Measurements from ENCODE around the gene AKAP7. TPM values are rescaled to one million over a fixed set of nuclear protein-coding genes. Genes with fewer than 3 reads are reported as not detected.
"Not testable (repeated sequence)": the region's sequence is repeated elsewhere in the genome, so short reads cannot be mapped to it uniquely, and the experiment has no call there.

AKAP7 gene
- total RNA-seq: 10 to 100 TPM in 4 of 5 experiments, 1 to 10 TPM in 1; 6.5 to 20.2 (median 12.4) TPM
- 10 to 100 TPM; 16.8 to 21.1 TPM for polyA plus RNA-seq
- total RNA-seq: 18.8 reads per million, percentile 49 among the genes with 10 or more reads in this experiment

DNA sequence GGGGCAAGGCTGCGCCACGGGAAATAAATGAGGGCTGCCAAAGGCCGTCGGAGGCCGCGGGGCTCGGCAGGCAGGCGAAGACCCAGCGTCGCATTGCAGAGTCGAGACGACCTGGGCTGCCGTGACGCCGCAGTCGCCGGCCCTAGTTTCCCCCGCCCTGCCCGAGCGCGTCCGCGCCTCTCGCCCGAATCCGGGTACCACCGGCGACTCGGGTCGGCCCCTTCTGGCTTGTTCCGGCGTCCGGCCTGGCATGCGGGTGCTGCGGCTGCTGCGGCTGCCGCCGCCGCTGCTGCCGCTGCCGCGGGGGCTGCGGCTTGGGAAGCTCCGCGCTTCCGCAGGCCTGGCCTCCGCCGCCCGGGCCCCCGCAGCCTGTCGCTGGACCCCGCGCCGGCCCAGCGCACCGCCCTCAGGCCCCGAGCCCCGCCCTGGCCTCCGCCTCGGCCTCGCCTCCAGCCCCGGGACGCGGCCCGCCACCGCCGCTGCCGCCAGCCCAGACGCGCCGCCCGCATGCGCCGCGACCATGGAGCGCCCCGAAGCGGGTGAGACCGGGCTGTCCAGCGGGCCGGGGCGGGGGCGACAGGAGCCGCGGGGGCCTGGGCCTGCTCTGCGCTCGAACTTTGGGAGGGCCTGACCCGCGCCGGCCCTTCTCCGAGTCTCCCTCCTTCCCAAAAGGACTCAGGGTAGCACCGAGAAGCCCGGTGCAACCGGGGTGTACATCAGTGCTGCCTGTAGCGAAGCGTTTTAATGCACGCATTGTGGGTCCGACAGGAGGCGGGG is at the start of gene AKAP7:
Gene AKAP7, plus strand, starts transcription at position 224 of the 777 bp plus-strand sequence. Its CDS starts 297 bp downstream, at position 521.
- intact Hi-C loops (cut with micrococcal nuclease): loop anchor here (1.0 to 5.0 kb wide), 7 partner anchors 64 to 493 kb away; partner anchors contain the start of genes EPB41L2 (in 2 of the 2) and MED23 (in 2 of the 2)
- peaks cover 0 to 9% (median 4%) of the 10 kb centered on the region in 5 donors for H3K36me3 Mint-ChIP-seq
- H3K4me1 Mint-ChIP-seq: peaks cover 18 to 50% (median 33%) of the 10 kb centered on the region in 7 donors
- POLR2A ChIA-PET: no interaction called here
- H3K27ac Mint-ChIP-seq: peak within 1 kb of the TSS; percentile 93 to 99 (median 96)
- Histone ChIP-seq H3K27ac (ENCODE audit: low read depth, low read length) (peak within 1 kb of the TSS; percentile 75), H3K9me3 (ENCODE audit: control insufficient read depth in 2 of 3, low read length in 3 of 3) (no peaks in the 10 kb centered on the region), H3K4me3 (ENCODE audit: low read length) (peak within 1 kb of the TSS; percentile 73), H3K27me3 (ENCODE audit: control insufficient read depth in 2 of 2, insufficient read depth in 2 of 2, low read length in 2 of 2) (no peaks in the 10 kb centered on the region), H3K4me1 (ENCODE audit: control insufficient read depth in 2 of 2, insufficient read depth in 2 of 2, low read length in 2 of 2) (peaks cover 0 to 9% of the 10 kb centered on the region in 2 donors), H3K36me3 (ENCODE audit: control insufficient read depth in 2 of 3, insufficient read depth in 3 of 3, low read length in 3 of 3) (no peaks in the 10 kb centered on the region)
- DNase-seq (peak; percentile 42 to 67 (median 61)), ATAC-seq (peak; percentile 81)
- no peaks in the 10 kb centered on the region for H3K9me3 Mint-ChIP-seq
- CTCF ChIA-PET: interaction anchor here (0.6 to 0.9 kb wide), 2 partner anchors 48 to 493 kb away, joined by 3 read pairs; no protein-coding TSS in a partner anchor
- H3K4me3 Mint-ChIP-seq: peak within 1 kb of the TSS; percentile 87 to 99 (median 94)
- peaks cover 0 to 21% (median 0%) of the 10 kb centered on the region in 5 donors for H3K27me3 Mint-ChIP-seq

DNA sequence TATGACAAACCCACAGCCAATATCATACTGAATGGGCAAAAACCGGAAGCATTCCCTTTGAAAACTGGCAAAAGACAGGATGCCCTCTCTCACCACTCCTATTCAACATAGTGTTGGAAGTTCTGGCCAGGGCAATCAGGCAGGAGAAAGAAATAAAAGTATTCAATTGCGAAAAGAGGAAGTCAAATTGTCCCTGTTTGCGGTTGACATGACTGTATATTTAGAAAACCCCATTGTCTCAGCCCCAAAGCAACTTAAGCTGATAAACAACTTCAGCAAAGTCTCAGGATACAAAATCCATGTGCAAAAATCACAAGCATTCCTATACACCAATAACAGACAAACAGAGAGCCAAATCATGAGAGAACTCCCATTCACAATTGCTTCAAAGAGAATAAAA is 44.9 kb upstream of the AKAP7 start:
- H3K27ac Mint-ChIP-seq; POLR2A ChIA-PET; H3K4me3 Mint-ChIP-seq; ATAC-seq; H3K4me1 Mint-ChIP-seq; H3K4me1 ChIP-seq (ENCODE audit: control insufficient read depth in 2 of 2, insufficient read depth in 2 of 2, low read length in 2 of 2); H3K27me3 ChIP-seq (ENCODE audit: control insufficient read depth in 2 of 2, insufficient read depth in 2 of 2, low read length in 2 of 2); CTCF ChIA-PET; intact Hi-C loops (cut with micrococcal nuclease); H3K36me3 ChIP-seq (ENCODE audit: control insufficient read depth in 2 of 3, insufficient read depth in 3 of 3, low read length in 3 of 3); H3K4me3 ChIP-seq (ENCODE audit: low read length); H3K27ac ChIP-seq (ENCODE audit: low read depth, low read length); DNase-seq; H3K9me3 ChIP-seq (ENCODE audit: control insufficient read depth in 2 of 3, low read length in 3 of 3): not testable (repeated sequence)
- H3K36me3 Mint-ChIP-seq: peaks cover 0 to 13% (median 10%) of the 10 kb centered on the region in 5 donors
- H3K27me3 Mint-ChIP-seq: peaks cover 0 to 18% (median 6%) of the 10 kb centered on the region in 5 donors
- peaks cover 0 to 55% (median 18%) of the 10 kb centered on the region in 11 donors for H3K9me3 Mint-ChIP-seq

DNA sequence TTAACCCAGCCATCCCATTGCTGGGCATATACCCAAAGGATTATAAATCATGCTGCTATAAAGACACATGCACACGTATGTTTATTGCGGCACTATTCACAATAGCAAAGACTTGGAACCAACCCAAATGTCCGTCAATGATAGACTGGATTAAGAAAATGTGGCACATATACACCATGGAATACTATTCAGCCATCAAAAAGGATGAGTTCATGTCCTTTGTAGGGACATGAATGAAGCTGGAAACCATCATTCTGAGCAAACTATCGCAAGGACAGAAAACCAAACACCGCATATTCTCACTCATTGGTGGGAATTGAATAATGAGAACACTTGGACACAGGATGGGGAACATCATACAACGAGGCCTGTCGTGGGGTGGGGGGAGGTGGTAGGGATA is 43.3 kb upstream of the AKAP7 start:
- H3K36me3 Mint-ChIP-seq; H3K9me3 ChIP-seq (ENCODE audit: control insufficient read depth in 2 of 3, low read length in 3 of 3); DNase-seq; POLR2A ChIA-PET; intact Hi-C loops (cut with micrococcal nuclease); H3K4me1 Mint-ChIP-seq; H3K4me3 ChIP-seq (ENCODE audit: low read length); CTCF ChIA-PET; H3K36me3 ChIP-seq (ENCODE audit: control insufficient read depth in 2 of 3, insufficient read depth in 3 of 3, low read length in 3 of 3); H3K27me3 ChIP-seq (ENCODE audit: control insufficient read depth in 2 of 2, insufficient read depth in 2 of 2, low read length in 2 of 2); ATAC-seq; H3K27ac ChIP-seq (ENCODE audit: low read depth, low read length); H3K4me1 ChIP-seq (ENCODE audit: control insufficient read depth in 2 of 2, insufficient read depth in 2 of 2, low read length in 2 of 2); H3K4me3 Mint-ChIP-seq; H3K27ac Mint-ChIP-seq: not testable (repeated sequence)
- H3K27me3 Mint-ChIP-seq: peaks cover 0 to 11% (median 5%) of the 10 kb centered on the region in 5 donors
- H3K9me3 Mint-ChIP-seq: peaks cover 0 to 46% (median 16%) of the 10 kb centered on the region in 11 donors

DNA sequence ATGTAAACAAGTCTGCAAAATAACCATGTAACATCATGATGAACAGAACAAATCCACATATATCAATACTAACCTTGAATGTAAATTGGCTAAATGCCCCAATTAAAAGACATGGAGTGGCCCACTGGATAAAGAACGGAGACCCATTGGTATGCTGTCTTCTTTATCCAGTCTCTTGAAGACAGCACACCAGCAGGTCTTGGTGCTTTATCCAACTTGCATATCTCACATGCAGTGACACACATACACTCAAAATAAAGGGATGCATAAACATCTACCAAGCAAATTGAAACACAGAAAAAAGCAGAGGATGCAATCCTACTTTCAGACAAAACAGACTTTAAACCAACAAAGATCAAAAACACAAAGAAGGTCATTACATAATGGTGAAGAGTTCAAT is 41.9 kb upstream of the AKAP7 start:
- Histone ChIP-seq H3K27me3 (ENCODE audit: control insufficient read depth in 2 of 2, insufficient read depth in 2 of 2, low read length in 2 of 2) (no peaks in the 10 kb centered on the region), H3K27ac (ENCODE audit: low read depth, low read length) (no peak overlapping the region), H3K9me3 (ENCODE audit: control insufficient read depth in 2 of 3, low read length in 3 of 3) (no peaks in the 10 kb centered on the region), H3K4me3 (ENCODE audit: low read length) (no peak overlapping the region), H3K4me1 (ENCODE audit: control insufficient read depth in 2 of 2, insufficient read depth in 2 of 2, low read length in 2 of 2) (no peaks in the 10 kb centered on the region), H3K36me3 (ENCODE audit: control insufficient read depth in 2 of 3, insufficient read depth in 3 of 3, low read length in 3 of 3) (no peaks in the 10 kb centered on the region)
- ChIA-PET POLR2A (no interaction called here), CTCF (no interaction called here)
- Mint-ChIP-seq H3K4me1 (no peaks in the 10 kb centered on the region), H3K27me3 (peaks cover 0 to 11% (median 4%) of the 10 kb centered on the region in 5 donors), H3K36me3 (peaks cover 0 to 4% (median 0%) of the 10 kb centered on the region in 5 donors), H3K27ac (no peak overlapping the region), H3K9me3 (peaks cover 0 to 42% (median 15%) of the 10 kb centered on the region in 11 donors), H3K4me3 (no peak overlapping the region)
- ATAC-seq (no peak), DNase-seq (no peak)
- intact Hi-C loops (cut with micrococcal nuclease): no loop called here

DNA sequence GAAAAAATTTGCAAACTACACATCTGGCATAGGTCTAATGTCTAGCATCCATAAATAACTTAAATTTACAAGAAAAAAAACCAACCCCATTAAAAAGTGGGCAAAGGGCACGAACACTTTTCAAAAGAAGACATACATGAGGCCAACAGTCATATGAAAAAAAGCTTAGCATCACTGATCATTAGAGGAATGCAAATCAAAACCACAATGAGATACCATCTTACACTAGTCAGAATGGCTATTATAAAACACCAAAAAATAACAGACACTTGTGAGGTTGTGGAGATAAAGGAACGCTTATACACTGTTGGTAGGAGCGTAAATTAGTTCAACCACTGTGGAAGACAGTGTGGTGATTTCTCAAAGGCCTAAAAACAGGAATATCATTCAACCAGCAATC is 38.5 kb upstream of the AKAP7 start:
- no peak overlapping the region for H3K4me3 Mint-ChIP-seq
- no peak overlapping the region for H3K4me3 ChIP-seq (ENCODE audit: low read length)
- H3K4me1 ChIP-seq (ENCODE audit: control insufficient read depth in 2 of 2, insufficient read depth in 2 of 2, low read length in 2 of 2): no peaks in the 10 kb centered on the region
- peaks cover 0 to 7% (median 4%) of the 10 kb centered on the region in 5 donors for H3K27me3 Mint-ChIP-seq
- DNase-seq (no peak), ATAC-seq (no peak)
- H3K27me3 ChIP-seq (ENCODE audit: control insufficient read depth in 2 of 2, insufficient read depth in 2 of 2, low read length in 2 of 2): no peaks in the 10 kb centered on the region
- H3K27ac ChIP-seq (ENCODE audit: low read depth, low read length): no peak overlapping the region
- intact Hi-C loops (cut with micrococcal nuclease): no loop called here
- H3K9me3 Mint-ChIP-seq: peaks cover 0 to 21% (median 10%) of the 10 kb centered on the region in 11 donors
- H3K4me1 Mint-ChIP-seq: no peaks in the 10 kb centered on the region
- no peaks in the 10 kb centered on the region for H3K36me3 ChIP-seq (ENCODE audit: control insufficient read depth in 2 of 3, insufficient read depth in 3 of 3, low read length in 3 of 3)
- H3K36me3 Mint-ChIP-seq: peaks cover 0 to 5% (median 0%) of the 10 kb centered on the region in 5 donors
- ChIA-PET POLR2A (no interaction called here), CTCF (no interaction called here)
- no peaks in the 10 kb centered on the region for H3K9me3 ChIP-seq (ENCODE audit: control insufficient read depth in 2 of 3, low read length in 3 of 3)
- H3K27ac Mint-ChIP-seq: no peak overlapping the region

DNA sequence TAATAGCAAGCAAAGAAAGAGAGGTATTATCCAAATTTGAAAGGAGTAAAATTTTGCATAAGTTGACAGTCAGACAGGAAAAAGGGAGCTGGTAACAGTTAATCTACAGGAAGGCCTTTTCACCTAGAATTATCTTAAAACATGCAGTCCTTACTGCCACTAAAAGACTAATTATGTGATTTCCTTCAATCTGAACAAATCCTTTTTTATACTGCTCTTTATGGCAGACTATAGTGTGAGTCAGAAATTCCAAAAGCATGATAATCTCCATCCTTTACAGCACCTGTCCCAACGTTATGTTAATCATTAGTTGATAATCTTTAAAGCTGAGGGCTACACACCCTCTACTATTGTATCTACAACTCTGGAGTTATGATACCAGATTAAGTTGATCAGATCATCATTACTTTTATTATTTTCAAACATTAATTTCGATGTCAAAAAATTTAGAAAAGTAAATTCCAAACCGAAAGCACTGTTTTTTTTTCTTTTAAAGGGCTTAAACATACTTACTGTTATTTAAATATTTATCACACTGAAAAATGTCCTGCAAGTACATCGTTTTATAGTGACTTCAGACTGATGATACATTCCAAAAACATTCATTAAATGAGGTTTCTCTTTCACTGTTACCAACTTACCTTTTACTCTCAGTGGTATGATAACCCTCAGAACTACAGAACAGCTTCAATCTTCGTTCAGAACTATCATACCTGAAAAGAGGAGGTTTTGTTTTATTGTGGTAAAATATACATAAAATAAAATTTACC is 33.2 kb upstream of the AKAP7 start:
- Mint-ChIP-seq H3K27ac (no peak overlapping the region), H3K4me3 (no peak overlapping the region), H3K4me1 (no peaks in the 10 kb centered on the region), H3K36me3 (peaks cover 0 to 5% (median 0%) of the 10 kb centered on the region in 5 donors), H3K9me3 (peaks cover 0 to 9% (median 0%) of the 10 kb centered on the region in 11 donors), H3K27me3 (peaks cover 0 to 6% (median 2%) of the 10 kb centered on the region in 5 donors)
- Histone ChIP-seq H3K27me3 (ENCODE audit: control insufficient read depth in 2 of 2, insufficient read depth in 2 of 2, low read length in 2 of 2) (no peaks in the 10 kb centered on the region), H3K36me3 (ENCODE audit: control insufficient read depth in 2 of 3, insufficient read depth in 3 of 3, low read length in 3 of 3) (no peaks in the 10 kb centered on the region), H3K27ac (ENCODE audit: low read depth, low read length) (no peak overlapping the region), H3K4me3 (ENCODE audit: low read length) (no peak overlapping the region), H3K9me3 (ENCODE audit: control insufficient read depth in 2 of 3, low read length in 3 of 3) (no peaks in the 10 kb centered on the region), H3K4me1 (ENCODE audit: control insufficient read depth in 2 of 2, insufficient read depth in 2 of 2, low read length in 2 of 2) (no peaks in the 10 kb centered on the region)
- intact Hi-C loops (cut with micrococcal nuclease): no loop called here
- CTCF ChIA-PET: interaction anchor here (0.6 kb wide), 1 partner anchor 444 kb away, joined by 3 read pairs; no protein-coding TSS in a partner anchor
- POLR2A ChIA-PET: no interaction called here
- DNase-seq: no peak
- ATAC-seq: no peak
